Dermis blood vessel endothelial cell (primary cell): Measurements from ENCODE around the gene SGK1. TPM values are rescaled to one million over a fixed set of nuclear protein-coding genes. Genes with fewer than 3 reads are reported as not detected.

Experiments used
- DNase-seq: peaks from one replicate; pipeline ENCODE4 v3.0.0; 2010
- total RNA-seq: library from RNA; depleted of rRNA; stranded (reverse); fragments of >200 nt; gene quantifications from 2 replicates; pipeline ENCODE4 v1.2.3, GENCODE V29; 2014

SGK1 gene
- 109 and 111 TPM in 2 replicates for total RNA-seq

- peak; percentile 30 for DNase-seq
Measured at GRCh38 chr6:134317471-134318131, at the start of gene SGK1. TSS of gene SGK1 (minus strand) at chr6:134318112. CDS start at chr6:134317460, 652 bp downstream.

GRCh38 chr6:134363323-134364039 is 45.6 kb upstream of the SGK1 start:
- DNase-seq, result peak; percentile 28

- no peak for DNase-seq
Measured at GRCh38 chr6:134361011-134361410, 43.1 kb upstream of the SGK1 start.

DNA sequence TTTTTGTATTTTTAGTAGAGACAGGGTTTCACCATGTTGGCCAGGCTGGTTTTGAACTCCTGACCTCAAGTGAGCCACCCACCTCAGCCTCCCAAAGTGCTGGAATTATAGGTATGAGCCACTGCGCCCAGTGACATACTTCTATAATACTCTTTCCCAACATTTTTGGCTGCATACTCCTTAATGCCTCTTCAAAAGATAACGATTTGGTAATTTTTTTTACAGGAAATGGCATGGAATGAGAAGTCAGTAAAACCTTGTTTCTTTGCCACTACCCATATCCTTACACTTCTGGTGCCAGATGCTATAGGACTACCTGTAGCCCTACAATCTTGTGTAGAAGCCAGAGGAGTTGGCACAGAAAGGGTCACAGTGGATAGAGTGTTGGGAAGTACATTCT is 41.4 kb upstream of the SGK1 start:
- no peak for DNase-seq

DNA sequence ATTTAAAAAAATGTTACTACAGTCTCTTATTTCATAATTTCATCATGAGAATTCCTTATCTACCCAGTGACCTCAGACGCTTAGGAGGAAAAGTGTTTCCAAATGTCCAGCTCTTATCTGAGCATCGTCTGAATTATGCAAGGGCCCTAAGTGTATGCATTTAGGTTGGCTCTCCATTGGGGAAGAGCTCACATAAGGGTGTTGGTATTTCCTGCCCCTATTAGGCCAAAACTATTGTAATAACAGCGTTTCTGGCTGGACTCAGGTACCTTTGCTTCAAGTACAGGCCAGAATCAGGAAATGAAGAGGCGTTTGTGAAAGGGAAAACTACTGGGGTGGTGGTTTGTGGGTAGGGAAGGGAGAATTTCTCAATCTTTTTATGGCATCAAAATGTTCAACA is 40.4 kb upstream of the SGK1 start:
- DNase-seq, result peak; percentile 34

DNA sequence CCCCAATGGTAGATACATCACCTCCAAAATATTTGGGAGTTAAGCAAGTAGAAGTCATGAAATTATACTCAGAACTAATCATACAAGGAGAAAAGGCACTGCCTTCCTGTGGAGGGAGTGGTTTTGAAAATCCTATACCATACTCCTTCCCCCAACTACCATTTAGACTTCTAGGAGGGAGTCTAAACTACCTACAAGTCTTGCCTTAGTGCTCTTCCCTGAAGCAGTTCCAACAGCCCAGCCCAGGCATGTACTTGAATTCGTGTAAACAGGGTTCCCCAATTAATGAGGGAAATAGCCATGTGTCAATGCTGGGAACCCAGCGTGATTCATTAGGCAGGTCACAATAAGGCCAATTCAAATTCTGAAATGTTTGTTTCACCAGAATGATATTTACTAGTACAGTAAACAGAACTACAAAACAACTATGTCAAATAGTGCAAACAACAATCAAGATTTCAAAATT is 39.1 kb upstream of the SGK1 start:
- no peak for DNase-seq

GRCh38 chr6:134356405-134356804 is 38.5 kb upstream of the SGK1 start:
- no peak for DNase-seq

DNA sequence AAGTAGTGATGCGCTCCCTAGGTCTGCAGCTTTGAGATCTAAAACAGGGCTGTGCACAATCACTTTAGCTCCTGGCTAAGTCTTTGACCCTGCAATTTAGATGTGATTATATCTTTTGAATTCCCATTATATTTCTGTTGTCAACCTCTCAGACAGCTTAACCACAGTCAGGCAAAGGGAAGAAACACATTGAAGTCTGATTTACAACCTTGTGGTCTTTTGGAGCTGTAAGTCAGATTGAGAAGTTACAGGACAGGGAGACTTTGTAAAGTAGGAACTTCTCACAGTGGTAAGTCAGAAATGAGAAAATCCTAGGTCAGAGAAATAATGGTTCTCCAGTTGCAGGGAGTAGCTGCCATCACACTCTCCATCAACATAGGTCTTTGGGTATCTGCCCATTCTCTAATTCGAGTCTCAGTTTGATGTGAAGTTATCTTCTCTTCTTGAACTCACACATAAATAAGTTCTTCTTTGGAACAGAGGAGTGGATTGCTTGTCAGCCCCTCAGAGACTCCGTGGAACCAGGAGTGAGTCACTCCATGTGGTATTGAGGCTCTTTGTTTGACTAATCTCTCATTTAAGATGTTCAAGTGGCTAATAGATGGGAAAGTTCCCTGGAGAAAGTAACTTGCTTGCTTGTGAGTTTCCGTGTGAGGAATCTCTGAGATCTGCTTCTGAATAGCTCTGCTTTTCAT is 35.0 kb upstream of the SGK1 start:
- peak; percentile 19 for DNase-seq

DNA sequence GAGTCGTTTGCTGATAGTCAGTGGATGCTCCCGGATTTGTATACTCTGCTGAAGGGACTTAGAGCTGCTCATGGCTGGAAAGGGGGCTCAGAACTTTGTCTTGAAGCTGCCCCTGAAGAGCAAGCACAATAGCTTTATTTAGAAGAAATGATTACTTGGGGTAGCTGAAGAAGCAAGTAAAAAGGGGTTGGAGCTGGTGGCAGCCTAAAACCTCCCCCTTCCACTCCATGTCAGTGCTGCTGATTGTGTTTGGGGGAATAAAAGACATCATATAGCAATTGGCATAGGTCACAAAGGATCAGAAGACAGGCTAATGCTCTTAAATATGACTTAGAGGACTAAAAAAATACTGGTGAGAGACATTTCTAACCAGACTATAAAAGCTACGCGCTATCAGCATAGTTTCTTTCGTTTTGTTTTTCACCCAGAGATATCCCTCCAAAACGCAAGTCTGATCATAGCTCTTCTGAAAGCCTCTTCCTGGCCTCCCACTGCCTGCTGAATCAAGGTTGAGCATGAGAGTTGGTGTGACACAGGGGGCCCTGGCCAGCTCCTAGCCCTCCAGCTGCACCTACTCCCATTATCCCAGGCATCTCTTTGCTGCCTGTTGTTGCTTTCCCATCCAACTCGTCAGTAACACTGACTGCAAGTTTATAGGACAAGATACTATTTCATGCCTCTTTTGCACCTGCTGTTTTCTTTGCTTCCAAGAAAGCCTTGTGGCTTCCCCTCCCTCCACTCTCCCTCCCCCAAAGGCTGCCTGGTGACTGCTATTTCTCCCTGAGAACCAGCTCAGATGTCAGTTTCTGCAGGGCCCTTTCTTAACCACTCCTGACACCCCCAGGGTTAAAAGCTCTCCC is 33.9 kb upstream of the SGK1 start:
- DNase-seq, result no peak

DNA sequence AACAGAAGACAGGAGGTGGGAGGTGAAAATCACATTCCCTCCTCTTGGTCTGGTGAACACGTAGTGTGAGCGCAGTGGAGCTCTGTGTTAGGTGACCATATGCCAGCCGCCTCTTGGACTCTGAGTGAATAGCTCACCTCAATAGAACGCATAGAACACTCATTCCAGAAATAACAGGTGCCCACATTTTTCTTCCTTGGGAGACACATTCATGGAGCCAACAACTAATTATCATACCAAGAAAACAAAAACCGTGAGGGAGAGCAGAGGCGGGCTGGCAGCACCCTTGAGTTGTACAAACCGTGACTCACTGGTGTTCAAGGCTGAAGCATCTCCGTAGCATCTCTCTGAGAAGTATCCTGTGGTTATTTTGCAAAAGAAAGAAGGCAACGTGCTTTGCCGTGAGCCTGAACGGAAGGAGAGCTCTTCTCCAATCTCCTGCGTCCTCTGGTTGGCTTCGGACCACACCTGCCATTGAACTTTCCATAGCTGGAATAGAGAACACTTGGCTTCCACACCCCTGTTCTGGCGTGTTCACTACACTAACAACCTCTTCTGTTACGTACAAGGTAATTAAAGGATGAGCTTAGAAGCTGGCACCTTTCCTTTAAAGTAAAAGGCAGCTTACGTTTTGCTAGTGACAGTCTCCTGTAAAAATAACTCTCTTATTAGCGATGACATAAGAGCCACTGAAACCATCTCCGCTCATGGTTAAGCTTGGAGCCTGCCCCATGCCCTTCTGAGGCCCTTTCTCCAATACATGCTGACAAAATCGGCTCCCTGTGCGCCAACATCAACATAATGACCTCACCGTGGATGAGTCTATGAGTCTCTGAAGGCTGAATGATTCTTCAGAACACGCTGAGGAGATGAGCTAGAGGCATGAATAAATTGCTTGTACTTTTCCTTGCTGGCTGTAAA is 30.2 kb upstream of the SGK1 start:
- peak; percentile 68 for DNase-seq

- no peak for DNase-seq
Measured at GRCh38 chr6:134346932-134347545, 29.1 kb upstream of the SGK1 start.

DNA sequence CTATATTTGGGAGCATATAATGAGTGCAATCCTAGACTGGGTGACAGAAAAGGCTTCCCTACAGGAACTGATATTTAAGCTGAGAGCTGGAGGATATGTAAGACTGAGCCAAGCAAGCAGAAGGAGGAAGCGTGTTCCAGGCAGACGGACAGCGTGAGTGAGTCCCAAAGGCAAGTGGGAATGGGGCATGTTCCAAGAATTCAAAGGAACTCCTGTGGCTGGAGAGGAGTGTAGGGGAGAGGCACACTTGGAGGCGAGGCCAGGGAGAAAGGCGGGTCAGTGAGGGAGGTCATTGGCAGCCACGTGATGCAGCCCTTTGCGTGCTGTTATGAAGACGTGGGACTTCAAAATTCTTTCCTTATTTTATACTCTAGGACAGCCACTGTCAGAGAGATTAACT is 27.9 kb upstream of the SGK1 start:
- DNase-seq, result no peak

GRCh38 chr6:134343066-134343465 is 25.2 kb upstream of the SGK1 start:
- DNase-seq, result no peak

DNA sequence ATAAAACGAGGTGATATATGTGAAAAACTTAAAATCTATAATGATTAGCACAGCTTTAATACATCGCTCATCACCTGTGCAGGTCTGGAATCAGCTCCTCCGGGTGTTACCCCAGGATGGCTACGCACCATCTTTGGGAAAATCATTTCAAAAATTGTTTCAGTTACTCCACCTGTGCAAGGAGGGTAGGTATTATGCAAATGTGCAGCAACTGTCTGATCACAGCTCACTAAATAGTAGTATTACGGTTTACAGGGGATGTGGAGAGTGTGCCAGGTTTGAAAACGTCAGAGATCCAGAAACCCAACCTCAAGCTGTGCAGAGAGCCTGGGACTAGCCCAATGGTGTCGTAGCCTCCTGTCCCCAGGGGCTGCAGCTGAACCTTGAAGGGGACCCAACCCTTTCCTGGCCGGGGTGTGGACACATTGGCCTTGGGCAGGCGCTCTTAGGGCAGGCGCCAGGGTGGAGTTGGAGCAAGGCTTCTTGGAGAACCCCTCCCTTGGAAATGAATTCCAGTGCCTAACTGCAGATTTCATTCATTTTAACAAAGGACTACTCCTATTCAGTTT is 24.2 kb upstream of the SGK1 start:
- DNase-seq, result no peak

DNA sequence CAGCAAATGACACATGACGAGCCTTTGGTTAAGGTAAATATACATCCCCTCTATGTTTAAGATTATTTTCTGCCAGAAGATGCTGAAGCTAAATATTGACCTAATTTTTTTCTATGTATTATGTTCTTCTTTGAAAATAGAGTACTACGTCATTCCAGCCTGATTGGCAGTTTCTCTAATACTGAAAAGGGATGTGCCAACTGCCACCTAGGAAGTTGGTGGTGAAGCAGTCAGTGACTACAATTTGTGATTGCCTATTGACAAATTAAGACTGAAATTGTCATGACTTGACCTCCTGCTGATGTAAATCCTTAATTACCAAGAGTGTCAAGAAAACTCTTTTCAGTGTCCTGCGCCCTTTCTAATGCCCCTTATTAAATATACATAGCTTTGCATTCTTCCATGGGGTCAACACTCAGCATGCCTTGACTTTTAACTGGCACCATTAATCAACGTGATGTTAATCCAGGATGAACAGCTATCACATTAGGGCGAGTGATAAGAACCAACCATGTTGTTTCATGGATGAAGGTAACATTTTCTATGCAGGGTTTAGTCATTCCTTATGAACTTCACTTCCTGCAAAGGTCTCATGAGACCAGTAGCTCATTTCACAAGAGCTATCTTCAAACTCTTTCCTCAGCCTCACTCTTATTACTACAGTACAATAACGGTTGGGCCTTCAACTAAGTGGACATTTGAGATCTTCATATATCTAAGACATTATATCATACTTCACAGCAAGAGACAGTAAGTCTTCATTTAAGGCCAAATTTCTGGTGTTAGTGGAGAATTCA is 22.5 kb upstream of the SGK1 start:
- no peak for DNase-seq

DNA sequence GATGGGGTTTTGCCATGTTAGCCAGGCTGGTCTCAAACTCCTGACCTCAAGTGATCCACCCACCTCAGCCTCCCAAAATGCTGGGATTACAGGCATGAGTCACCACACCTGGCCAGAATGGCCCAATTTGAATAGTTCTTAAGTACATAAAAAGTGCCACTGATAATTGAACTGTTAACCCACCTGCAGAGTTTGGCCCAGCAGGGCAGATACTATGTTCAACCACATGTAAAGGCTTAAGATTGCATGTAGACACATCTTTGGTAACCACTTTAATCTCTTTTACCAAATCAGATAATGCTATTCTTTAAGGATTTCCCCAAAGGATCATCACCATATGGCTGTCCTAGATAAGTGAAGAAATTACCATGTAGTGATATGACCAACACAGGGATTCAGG is 21.3 kb upstream of the SGK1 start:
- DNase-seq, result no peak

DNA sequence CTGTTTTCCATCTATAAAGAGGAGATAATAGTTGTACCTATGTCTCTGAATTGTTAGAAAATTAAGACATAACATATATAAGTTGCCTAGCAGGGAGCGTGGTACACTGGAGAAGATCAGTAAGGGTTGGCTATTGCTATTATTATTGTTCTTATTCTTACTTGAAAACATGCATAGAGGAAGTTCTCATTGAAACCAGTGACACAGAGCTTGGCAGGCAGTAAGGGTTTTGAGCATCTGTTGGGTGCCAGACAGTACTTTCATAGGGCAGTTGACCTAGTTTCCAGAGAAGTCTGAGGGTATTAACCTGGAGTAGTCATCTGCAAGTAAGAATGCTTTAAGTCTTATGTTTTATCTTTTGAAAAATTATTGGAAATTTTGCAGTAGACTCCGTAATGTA is 13.3 kb upstream of the SGK1 start:
- DNase-seq, result peak; percentile 21

GRCh38 chr6:134330555-134330954 is 12.6 kb upstream of the SGK1 start:
- DNase-seq, result no peak

- DNase-seq, result no peak
Measured at GRCh38 chr6:134328792-134329191, 10.9 kb upstream of the SGK1 start.

DNA sequence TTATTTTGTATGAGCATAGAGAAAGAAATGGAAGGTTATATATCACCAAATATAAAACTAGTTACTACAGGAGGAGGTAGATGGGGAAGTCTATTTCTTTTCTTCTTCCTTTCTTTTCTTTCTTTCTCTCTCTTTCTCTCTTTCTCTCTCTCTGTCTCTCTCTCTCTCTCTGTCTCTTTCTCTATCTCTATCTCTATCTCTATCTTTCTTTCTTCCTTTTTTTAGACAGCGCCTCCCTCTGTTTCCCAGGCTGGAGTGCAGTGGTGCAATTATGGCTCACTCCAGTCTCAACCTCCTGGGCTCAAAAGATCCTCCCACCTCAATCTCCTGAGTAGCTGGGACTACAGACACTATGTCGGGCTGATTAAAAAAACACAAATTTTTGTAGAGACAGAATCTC is 10.2 kb upstream of the SGK1 start:
- no peak for DNase-seq
